Measurements from ENCODE around the gene DRD4. TPM values are rescaled to one million over a fixed set of nuclear protein-coding genes. Genes with fewer than 3 reads are reported as not detected.

Gene DRD4
- total and polyA plus RNA-seq, 2 of the 13 experiments (the other 11 are each of a cell fraction or from before 2014, with no cell fraction given), result 0.09 to 0.13 TPM

GRCh38 chr11:655036-655726, 18.1 kb downstream of the DRD4 start (continued):
- TF ChIP-seq MEIS2 (CRISPR knock-in tag; IDR thresholded peaks at IDR 0.05), result peak; percentile 87
- TF ChIP-seq ZNF598 (CRISPR knock-in tag; IDR thresholded peaks at IDR 0.05; ENCODE audit: borderline replicate concordance), result no peak

- ATAC-seq (no peak), DNase-seq (ENCODE audit: low spot score) (no peak), FAIRE-seq (no peak)
- H3K79me2 ChIP-seq (ENCODE audit: insufficient read depth, low read length), result no peaks in the 10 kb centered on the region
- peaks cover 47% of the 10 kb centered on the region for H3K4me1 ChIP-seq (ENCODE audit: insufficient read depth, low read length)
- H4K20me1 ChIP-seq (ENCODE audit: insufficient read depth, low read length), result peaks cover 13% of the 10 kb centered on the region; the same call in 1 of the 2 replicates
- no peak overlapping the region for H2AFZ ChIP-seq (ENCODE audit: low read length)
- ChIA-PET CTCF (ENCODE audit: low intra/inter-chr PET ratio, low total read pairs) (no interaction called here), POLR2A (interaction anchor here (1.5 to 2.0 kb wide), 3 partner anchors 51 to 163 kb away, joined by 3 to 9 read pairs (median 5); partner anchors contain the start of genes PHRF1 and PNPLA2)
- H3K9ac ChIP-seq (ENCODE audit: insufficient read depth, low read depth, low read length), result no peak overlapping the region
- in situ Hi-C loops (cut with HindIII; ENCODE audit: extremely low pct_ligation_motif_present, low pct_unique_long_range_greater_than_20kb), result loop anchor here (5.0 kb wide), 1 partner anchor 71 kb away; no protein-coding TSS in a partner anchor
- BruUV-seq (replicated peaks), result no TSS peak
- no peaks in the 10 kb centered on the region for H3K9me3 ChIP-seq (ENCODE audit: low read length)
- peak overlapping the region; percentile 60 for H3K27ac ChIP-seq (ENCODE audit: extremely low read length, insufficient read depth, low read length)
- no peaks in the 10 kb centered on the region for H3K27me3 ChIP-seq (ENCODE audit: control insufficient read depth in 1 of 2, insufficient read depth in 2 of 2, low read length in 2 of 2)
- no peak overlapping the region for H3K4me3 ChIP-seq (replicated peaks in 1 of 3; ENCODE audit: insufficient read depth in 1 of 3, low read depth in 2 of 3, low read length in 3 of 3)
- peaks cover 16 to 32% of the 10 kb centered on the region in 2 experiments; a peak in 4 of 5 replicates for H3K36me3 ChIP-seq (replicated peaks in 1 of 2; ENCODE audit: control insufficient read depth in 1 of 2, insufficient read depth in 2 of 2, low read length in 2 of 2)
- no peak overlapping the region for H3K4me2 ChIP-seq (ENCODE audit: low read depth, low read length)
- intact Hi-C loops (cut with micrococcal nuclease; ENCODE audit: unreplicated experiment), result loop anchor here (10.0 kb wide), 1 partner anchor 48 kb away; the partner anchor contains the start of gene EPS8L2
- 91% methylated on average over 8 of the region's 14 CpGs for WGBS (ENCODE audit: low lambda C conversion rate)
- TF ChIP-seq ZNF607 (CRISPR knock-in tag; IDR thresholded peaks at IDR 0.05; ENCODE audit: borderline replicate concordance) (no peak), ZNF724P (CRISPR knock-in tag; IDR thresholded peaks at IDR 0.05; ENCODE audit: borderline replicate concordance) (no peak), ZNF740 (CRISPR knock-in tag; IDR thresholded peaks at IDR 0.05) (no peak), SMARCC2 (IDR thresholded peaks at IDR 0.05) (no peak), KLF13 (CRISPR knock-in tag; IDR thresholded peaks at IDR 0.05) (no peak), ZNF761 (CRISPR knock-in tag; conservative IDR thresholded peaks at IDR 0.05) (no peak), ZBTB38 (CRISPR knock-in tag; IDR thresholded peaks at IDR 0.05) (peak; percentile 32; the same call in 1 of the 2 replicates), USF2 (IDR thresholded peaks at IDR 0.05; ENCODE audit: low read depth, low read length) (no peak), USF2 (CRISPR knock-in tag; IDR thresholded peaks at IDR 0.05; ENCODE audit: borderline replicate concordance) (no peak), DZIP1 (CRISPR knock-in tag; IDR thresholded peaks at IDR 0.05) (no peak), TBP (CRISPR knock-in tag; IDR thresholded peaks at IDR 0.05) (no peak)
Observed at GRCh38 chr11:656426-656825, 19.4 kb downstream of the DRD4 start.

Measured in HepG2 (cell line).